ENCODE results near the gene GCHFR.

Gene GCHFR

GRCh38 chr15:40763801-40764628 is at the start of gene GCHFR (continued):
- TF ChIP-seq PRDM2 (tag by site-specific recombination; IDR thresholded peaks at IDR 0.05; ENCODE audit: borderline replicate concordance): no peak
- TF ChIP-seq ZNF280C (tag by site-specific recombination; IDR thresholded peaks at IDR 0.05): no peak
- TF ChIP-seq YY1 (tag by site-specific recombination; IDR thresholded peaks at IDR 0.05): no peak; the same call in 1 of the 2 replicates
- TF ChIP-seq PRDM6 (tag by site-specific recombination; IDR thresholded peaks at IDR 0.05): no peak
- no peak for TF ChIP-seq MEIS1 (CRISPR knock-in tag; IDR thresholded peaks at IDR 0.05; ENCODE audit: borderline replicate concordance)
- no peak for TF ChIP-seq ZNF155 (tag by site-specific recombination; IDR thresholded peaks at IDR 0.05)
- no peak for TF ChIP-seq ZNF433 (tag by site-specific recombination; IDR thresholded peaks at IDR 0.05; ENCODE audit: low read depth)
- TF ChIP-seq OVOL3 (tag by site-specific recombination; IDR thresholded peaks at IDR 0.05): peak; percentile 77; the same call in 1 of the 2 replicates
- TF ChIP-seq ZNF121 (tag by site-specific recombination; IDR thresholded peaks at IDR 0.05): no peak
- TF ChIP-seq PRDM1 (tag by site-specific recombination; IDR thresholded peaks at IDR 0.05): no peak
- TF ChIP-seq GFI1B (tag by site-specific recombination; IDR thresholded peaks at IDR 0.05): no peak
- peak; percentile 90 for TF ChIP-seq ZBTB26 (tag by site-specific recombination; optimal IDR thresholded peaks at IDR 0.05)
- TF ChIP-seq MYNN (tag by site-specific recombination; IDR thresholded peaks at IDR 0.05; ENCODE audit: borderline replicate concordance): no peak
- no peak for TF ChIP-seq ZNF560 (tag by site-specific recombination; IDR thresholded peaks at IDR 0.05; ENCODE audit: borderline replicate concordance)
- no peak for TF ChIP-seq ZNF660 (tag by site-specific recombination; IDR thresholded peaks at IDR 0.05)
- TF ChIP-seq ZNF518A (tag by site-specific recombination; conservative IDR thresholded peaks at IDR 0.05; ENCODE audit: low read depth): no peak
- TF ChIP-seq SP2 (tag by site-specific recombination; IDR thresholded peaks at IDR 0.05): peak; percentile 74
- no peak for TF ChIP-seq ZNF184 (tag by site-specific recombination; IDR thresholded peaks at IDR 0.05)
- no peak for TF ChIP-seq ZNF610 (tag by site-specific recombination; IDR thresholded peaks at IDR 0.05; ENCODE audit: borderline replicate concordance)
- TF ChIP-seq TCF7L2 (IDR thresholded peaks at IDR 0.05; ENCODE audit: borderline replicate concordance, low read depth, low read length): no peak
- TF ChIP-seq WT1 (tag by site-specific recombination; IDR thresholded peaks at IDR 0.05): peak; percentile 36; the same call in 1 of the 2 replicates
- TF ChIP-seq ZNF791 (tag by site-specific recombination; IDR thresholded peaks at IDR 0.05): no peak
- TF ChIP-seq ZNF670 (tag by site-specific recombination; IDR thresholded peaks at IDR 0.05; ENCODE audit: low read depth): no peak

Data from HEK293 (cell line).